Retina (tissue), 1 donor: Measurements from ENCODE around the gene HCFC1R1.
A peak's percentile ranks its signal among the peaks of the same experiment; 100 is the strongest.

ENCODE experiments used
- DNase-seq: peaks from one replicate; pipeline ENCODE4 v3.0.0-alpha.2; 2016

The HCFC1R1 gene

DNA sequence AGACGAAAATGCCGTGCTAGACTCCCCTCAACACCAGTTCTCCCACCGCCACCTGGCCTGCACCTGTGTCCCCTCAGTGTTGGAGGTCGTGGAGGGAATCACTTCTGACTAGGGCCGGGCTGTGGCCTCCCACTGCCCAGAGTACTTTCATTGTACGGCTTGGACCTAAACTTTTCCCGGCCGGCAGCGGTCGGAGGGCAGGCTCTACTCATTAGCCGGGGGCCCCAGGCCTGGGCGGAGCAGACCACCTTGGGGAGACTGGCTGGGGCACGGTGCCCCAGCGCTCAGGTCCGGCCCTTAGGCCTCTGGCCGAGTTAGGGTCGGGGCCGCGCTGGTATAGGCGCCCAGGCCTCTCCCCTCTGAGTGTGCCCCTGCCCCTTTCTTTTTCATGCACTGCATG lies 6.4 kb downstream of the HCFC1R1 start:
- DNase-seq: no peak

DNA sequence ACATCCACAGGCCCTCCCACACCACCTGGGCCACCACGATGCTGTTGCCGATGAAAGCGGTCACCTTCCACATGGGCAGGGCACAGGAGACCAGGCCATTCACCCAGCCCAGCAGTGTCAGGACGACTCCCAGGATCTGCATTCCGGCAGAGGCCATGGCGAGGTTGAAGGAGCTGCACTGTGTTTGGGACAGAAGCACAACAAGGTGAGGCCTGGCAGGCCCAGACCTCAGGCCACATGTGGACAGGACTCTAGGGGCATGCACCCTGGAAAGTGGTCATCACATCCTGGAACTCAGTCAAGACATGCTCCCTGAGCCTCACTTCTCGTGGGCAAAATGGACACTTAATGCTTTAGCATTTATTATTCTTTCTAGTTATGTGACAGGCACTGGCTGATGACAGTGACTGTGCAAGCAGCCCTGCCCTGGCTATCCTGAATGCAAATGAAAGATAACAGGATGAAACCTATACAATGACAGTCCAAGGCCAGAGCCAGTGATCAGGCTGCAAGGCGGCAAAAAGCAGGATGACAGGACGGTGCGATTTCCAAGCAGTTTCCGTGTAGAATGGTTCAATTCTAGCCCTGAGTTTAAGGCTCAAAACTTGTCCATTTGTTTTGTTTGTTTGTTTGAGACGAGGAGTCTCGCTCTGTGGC lies 7.7 kb downstream of the HCFC1R1 start:
- no peak for DNase-seq

DNA sequence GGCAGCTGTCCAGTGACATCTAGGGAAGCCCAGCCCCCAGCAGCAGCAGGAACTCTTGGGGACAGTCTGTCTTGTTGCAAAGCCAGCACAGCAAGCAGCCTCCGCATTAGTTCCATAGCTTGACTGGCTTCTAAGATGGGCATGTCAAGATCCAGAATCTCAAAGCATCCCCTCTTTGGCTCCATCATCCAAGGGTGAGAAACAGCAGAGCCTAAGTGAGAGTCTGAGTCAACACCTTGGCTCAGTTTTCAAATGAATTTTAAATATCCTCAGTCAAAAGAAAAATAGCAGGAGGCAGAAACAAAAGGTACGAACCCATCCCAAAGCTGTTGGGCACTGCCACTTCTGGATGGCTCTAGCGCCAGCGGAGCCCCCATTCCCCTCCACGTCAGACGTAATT lies 8.8 kb downstream of the HCFC1R1 start:
- no peak for DNase-seq

DNA sequence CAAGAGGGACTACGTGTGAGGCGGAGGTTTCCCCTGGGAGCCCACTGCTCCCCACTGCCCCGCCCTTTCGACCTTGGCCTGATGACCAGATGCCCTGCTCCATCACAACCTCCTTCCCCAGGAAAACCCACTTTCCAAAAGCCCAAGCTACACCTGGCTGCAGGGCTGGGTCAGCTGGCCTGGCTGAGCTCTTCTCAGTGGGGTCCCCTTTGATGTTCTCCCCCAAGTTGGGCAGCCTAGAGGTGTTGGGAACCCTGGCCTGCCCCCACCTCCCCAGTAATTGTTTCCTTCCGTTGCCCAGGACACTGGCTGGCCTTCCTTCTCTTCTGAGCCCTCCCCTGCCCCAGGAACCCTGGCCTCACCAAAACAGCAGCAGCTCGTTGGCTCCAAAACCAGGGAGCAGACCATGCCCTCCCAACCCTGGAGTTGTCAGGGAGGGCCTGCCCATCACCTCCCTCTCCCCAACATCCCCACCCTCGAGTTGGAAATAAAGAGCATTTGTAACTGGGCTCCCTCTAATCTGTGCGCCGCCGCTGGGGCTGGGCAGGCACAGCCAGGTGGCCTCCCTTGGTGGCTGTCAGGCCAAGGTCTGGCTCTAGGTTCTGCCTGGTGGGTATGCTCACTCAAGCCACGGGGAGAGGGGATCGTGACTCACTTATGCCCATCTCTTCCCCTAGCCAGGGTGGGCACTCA lies 9.6 kb downstream of the HCFC1R1 start:
- DNase-seq: no peak

DNA sequence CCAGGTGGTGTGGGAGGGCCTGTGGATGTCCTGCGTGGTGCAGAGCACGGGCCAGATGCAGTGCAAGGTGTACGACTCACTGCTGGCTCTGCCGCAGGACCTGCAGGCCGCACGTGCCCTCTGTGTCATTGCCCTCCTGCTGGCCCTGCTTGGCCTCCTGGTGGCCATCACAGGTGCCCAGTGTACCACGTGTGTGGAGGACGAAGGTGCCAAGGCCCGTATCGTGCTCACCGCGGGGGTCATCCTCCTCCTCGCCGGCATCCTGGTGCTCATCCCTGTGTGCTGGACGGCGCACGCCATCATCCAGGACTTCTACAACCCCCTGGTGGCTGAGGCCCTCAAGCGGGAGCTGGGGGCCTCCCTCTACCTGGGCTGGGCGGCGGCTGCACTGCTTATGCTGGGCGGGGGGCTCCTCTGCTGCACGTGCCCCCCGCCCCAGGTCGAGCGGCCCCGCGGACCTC lies 10.2 kb downstream of the HCFC1R1 start:
- no peak for DNase-seq

DNA sequence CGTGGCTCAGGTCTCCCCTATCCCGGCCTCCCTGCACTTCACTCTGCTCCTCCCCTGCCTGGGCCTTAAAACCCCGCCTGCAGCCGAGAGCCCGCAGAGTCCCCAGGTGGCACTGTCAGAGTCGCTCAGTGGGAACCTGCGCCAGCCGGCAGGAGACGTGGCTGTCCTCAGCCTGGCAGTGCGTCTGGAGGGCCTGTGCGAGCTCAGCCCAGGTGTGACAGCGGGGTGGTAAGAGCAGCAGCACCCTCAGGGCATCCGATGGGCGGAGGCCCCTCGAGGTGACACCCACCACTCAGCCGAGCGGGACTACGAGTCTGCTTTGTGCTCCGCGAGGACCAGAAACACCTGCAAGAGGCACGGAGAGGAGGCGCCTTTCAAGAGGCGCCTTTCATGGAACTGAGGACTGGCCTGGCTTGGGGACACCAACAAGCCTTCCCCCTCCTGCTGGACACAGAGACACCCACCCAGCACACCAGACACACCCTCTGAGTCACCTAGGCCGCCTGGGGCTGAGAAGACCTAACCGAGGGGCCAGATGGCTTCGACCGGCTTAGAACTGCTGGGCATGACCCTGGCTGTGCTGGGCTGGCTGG lies 10.8 kb downstream of the HCFC1R1 start, which contains the start of gene CLDN9:
CLDN9 (plus strand) TSS at position 96 of the 593 bp plus-strand sequence; CDS start at position 536, 440 bp downstream.
- DNase-seq: no peak

DNA sequence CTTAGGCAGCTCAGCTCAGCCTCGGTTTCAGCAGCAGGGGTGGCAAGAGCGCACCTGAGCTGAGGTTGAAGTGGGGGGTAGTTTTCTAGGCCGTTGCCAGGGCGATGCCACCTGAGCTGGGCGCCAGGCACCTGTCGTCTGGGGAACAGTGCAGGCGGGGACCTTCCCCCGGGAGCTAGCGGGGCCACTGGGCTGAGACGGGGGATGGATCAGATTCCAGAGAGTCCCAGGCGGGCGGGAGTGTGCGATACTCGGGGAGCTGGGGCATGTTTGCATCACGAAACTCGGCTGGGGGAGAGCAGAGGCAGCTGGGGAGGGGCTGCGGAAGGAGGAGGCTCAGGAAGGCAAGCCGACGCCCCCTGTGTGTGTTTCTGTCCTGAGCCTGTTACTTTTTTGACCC lies 11.5 kb downstream of the HCFC1R1 start:
- DNase-seq: no peak

DNA sequence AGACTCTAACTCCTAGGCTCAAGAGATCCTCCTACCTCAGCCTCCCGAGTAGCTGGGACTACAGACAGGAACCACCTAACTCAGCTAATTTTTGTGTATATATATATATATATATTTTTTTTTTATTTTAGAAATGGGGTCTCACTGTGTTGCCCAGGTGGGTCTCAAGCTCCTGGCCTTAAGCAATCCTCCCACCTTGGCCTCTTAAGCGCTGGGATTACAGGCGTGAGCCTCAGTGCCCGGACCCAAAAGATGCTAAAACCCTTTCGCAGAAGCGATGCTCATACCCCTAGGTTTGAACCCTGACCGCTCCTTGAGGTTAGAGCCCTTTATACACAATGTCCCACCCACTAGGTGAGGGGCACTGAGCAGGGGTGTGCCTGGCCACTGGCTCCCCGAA lies 13.2 kb downstream of the HCFC1R1 start:
- no peak for DNase-seq

DNA sequence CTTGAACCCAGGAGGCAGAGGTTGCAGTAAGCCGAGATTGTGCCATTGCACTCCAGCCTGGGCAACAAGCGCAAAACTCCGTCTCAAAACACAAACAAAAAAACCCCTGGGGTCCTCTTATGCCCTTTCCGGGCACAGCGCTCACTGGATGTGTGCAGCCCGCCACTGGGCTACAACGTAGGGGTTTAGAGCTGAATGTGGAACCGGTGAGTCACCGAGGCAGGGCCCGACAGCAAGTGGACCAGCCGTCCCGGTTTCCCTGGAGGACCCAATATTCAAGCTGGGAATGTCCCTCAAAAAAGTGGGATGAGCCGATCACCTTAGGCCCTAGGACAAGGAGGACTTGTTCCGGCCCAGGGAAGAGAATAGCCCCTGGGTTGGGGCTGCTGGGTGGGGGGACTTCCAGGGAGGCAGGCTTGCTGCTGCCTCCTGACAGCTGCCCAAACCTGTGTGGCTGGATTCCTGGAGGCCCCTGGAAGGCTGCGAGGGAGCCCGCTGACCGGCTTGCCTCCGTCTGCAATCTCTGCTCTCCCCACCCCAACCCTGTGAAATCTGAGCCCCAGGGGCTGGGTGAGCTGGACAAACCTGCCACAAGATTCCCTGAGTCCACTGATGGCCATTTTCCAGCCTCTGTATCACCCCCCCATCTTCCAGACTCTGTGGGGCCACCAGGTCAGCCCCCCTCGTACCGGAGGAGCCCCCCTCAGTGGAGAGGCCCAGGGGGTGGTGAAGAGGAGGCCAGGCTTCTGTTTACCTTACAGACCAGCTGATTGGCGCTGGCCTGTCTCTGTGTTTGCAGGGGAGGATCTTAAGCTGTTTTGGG lies 14.0 kb downstream of the HCFC1R1 start:
- peak; percentile 15 for DNase-seq

DNA sequence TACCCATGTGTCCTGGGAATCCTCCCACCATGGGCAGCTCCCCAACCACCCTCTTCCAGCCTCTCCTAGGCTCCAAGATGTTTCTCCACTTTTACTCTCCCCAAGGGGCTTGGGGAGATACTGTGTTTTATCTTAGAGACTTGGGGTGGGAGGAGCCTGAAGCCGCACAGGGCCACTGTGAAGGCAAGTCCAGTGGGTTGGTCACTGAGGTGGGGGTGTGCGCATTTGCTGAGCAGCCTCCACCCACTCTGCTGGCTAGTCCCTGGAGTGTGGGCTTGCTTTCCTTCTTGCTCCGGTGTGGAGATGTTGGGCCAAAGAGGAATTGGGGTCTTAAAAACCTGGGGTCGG lies 15.1 kb downstream of the HCFC1R1 start:
- DNase-seq: no peak

DNA sequence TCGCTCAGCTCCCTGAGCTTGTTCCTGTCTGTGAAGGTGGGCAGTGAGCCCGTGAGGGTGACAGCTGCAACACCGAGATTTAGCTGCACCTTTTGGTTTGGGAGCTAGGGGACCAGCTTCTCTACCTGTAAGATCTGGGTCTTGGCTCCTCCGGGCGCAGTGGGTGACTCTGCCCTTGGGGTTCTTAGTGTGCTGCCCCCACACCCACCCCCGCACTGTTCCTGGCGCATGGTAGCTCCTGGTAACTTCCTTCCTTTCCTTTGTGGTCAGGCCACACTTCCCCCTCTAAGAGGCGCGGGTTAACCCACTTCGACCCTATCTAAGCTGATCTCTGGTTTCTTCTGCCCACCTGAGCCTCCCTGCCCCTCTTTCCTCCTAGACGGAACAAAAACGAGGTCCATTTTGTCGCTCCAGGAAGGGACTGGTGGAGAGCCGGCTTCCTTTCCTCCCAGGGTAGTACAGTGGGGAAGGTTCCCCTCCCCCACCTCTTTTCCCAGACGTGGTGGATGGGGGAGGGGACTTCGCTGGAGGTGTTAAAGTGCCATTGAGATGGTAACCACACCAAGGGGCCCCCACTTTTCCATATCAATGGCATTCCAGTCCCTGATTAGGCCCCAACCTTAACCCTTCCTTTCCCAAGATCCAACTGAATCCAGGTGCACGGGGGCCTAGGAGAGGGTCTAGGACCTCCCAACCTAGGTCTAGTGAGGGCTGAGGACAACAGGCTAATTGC lies 15.6 kb downstream of the HCFC1R1 start:
- no peak for DNase-seq

DNA sequence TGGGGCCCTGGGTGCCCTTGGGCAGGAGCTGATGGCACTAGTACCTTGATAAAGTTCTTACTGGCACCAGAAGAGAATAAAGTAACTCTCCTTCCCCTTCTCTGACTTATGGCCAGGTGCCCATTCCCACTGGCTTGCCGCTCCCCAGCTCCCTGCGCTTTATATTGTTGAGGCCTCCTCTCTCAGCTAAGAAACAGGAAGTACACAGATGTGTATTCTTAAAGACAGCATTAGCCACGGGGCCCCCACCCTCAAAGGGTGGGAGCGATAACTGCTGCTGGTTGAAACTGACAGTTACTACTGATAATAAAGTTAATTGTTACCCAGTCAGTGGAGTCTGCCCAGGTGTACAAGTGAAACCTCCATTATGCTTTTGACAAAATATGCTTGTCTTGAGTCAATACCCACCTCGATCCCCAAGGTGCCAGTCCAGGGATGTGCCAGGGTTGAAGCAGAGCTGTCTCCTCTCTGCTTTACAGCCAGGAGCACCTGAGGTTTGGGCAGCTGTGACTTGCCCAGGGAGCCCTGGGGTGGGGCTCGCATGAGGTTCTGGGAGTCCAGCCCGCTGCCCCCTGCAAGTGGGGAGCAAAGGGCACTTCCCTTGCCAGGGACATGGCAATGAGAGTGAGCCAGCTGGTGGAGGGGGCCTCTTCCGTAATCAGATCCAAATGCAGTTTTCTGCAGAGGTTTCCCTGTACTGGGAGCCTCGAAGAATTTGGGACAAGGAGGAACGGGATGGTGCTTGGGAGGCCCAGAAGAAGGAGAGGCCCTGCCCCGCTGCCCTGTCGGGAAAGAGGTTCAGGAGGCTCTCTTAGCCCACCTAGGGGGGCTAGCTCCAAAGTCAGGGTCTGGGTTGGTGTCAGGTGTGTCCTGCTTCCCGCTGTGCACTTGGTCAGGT lies 16.4 kb downstream of the HCFC1R1 start:
- DNase-seq: no peak

DNA sequence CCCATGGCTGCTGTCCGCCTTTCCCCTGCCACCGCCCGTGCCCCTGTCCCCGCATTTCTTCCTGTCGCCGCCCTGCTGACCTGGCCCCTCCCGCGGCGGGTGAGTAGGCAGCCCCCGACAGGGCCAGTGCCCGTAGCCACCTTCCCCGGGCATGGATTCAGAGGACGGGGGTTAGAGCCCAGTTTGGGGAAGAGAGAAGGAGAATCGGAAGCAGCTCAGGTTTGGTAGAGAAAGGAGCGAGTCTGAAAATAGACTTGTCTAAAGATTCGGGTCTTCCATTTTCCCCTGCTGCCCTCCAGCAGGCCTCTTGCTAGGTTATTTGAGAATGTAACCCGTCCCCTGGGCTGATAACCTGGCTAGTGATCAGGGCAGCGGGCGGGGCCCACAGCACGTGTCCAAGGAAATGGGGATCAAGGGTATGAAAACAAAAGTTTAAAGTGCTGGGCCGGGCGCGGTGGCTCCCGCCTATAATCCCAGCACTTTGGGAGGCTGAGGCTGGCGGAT lies 18.9 kb downstream of the HCFC1R1 start:
- DNase-seq: no peak

DNA sequence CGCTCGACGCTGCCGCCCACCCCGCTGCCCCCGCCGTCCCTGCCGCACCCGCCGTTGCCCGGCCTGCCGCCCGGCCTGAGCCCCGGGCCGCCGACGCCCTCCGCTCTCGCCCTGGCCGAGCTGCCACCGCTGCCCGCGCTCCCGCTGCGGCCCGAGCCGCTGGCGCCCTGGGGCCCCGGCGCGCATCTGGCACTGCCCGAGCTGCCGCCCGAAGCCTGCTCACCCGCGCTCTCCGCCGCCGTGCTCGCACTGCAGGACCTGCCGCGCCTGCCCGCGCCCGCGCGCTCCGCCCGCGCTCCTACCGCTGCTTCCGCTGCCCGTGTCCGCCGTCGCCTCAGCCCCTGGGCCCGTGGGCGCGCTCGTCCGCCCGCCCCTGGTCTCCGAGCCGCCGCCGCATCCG lies 19.4 kb downstream of the HCFC1R1 start:
- no peak for DNase-seq

DNA sequence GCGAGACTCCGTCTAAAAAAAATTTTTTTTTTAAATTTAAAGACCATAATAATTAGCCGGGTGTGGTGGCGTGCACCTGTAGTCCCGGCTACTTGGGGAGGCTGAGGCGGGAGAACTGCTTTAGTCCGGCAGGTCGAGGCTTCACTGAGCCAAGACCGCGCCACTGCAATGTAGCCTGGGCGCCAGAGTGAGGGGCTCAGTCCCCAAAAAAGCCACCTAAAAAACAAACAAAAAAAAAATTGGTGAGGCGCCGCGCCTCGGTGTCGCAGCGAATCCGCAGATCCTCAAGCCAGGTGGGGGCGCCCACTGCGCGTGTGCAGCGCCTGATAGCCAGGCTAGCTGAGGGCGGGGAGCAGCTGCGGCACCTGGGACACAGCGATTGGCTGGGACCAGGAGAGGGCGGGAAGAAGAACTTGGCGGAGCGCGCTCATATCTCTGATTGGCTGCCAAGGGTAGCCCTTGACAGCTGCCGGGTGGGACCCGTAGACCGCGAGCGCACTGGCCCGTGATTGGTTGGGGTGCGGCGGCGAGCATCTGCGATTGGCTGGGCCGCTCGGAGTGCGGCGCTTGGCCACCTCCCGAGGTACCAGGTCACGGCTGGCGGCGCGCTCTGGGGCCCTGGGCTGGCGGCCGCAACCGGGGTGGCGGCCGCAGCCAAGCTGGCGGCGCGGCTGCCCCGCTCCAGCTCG lies 20.0 kb downstream of the HCFC1R1 start:
- DNase-seq: peak; percentile 97

DNA sequence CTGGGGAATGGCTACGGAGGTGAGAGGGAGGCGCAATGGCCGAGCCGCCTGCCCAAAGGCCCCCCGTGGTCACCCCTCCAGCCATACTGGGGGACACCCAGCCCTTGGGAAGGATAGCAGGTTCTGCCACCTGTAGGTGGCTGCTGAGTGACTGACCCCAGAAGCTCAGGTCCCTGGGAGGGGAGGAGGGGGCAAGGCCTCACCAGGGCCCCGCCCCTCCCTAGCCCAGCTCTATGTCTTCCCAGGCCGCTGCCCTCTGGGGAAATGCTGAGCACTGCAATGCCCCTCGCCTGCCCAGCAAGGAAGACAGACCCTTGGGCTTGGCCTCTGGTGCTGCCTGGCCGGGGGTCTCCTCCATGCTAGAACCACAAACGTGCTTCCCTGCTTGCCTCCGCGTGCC lies 22.4 kb downstream of the HCFC1R1 start:
- no peak for DNase-seq

DNA sequence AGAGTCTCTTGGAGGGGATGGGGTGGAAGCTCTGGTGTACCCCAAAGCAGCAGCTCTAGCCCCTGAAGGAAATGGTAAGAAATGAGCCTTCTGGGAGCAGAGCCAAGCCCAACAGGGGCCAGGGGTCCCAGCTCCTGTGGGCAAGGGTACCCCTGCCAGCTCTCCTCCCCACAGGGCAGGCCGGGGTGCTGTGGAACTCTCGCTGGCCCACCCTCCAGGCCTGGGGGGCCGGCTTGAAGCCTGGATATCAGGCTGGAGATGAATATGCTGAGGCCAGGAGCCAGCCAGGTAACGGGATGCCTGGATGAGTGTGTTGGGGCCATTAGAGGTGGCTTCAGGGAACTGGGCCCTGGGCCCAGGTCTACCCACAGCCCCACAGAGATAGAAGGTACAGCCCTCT lies 23.2 kb downstream of the HCFC1R1 start:
- no peak for DNase-seq

DNA sequence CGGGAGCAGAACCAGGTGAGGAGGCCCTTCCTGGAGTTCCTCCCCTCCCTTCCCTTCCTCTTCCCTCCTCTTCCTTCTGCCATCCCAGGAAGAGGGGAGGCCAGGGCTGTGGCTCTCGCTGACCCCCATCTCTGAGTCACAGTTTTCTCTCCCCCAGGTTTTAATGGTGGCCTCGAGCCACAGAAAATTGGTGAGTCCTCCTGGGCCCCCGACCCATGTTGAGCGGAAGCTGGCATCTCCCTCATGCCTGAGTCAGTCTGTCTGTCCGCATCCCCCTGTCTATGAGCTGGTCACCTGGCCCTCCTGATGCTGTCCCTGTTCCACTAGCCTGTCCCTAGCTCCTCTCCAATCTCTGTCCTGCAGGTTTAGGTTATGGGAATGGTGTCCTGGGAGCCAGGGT lies 23.8 kb downstream of the HCFC1R1 start:
- DNase-seq: no peak

DNA sequence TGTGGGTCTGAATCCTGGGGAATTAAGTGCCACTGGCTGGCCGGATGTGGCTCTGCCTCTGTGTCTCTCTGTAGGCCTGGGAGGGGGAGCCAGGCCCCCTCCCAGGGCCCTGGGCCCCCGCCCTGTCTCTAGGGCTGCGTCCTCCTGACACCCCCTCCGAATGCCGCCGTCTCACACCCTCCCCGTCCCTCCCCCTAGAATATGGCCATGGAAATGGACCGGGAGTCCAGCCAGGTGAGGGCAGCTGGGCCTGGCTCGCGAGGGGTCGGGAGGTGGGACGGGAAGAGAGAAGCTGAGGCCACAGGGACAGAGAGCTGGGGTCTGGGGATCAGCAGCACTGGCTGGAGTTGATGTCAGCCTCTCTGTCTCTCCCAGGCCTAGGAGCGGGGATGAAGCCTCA lies 27.4 kb downstream of the HCFC1R1 start:
- no peak for DNase-seq

DNA sequence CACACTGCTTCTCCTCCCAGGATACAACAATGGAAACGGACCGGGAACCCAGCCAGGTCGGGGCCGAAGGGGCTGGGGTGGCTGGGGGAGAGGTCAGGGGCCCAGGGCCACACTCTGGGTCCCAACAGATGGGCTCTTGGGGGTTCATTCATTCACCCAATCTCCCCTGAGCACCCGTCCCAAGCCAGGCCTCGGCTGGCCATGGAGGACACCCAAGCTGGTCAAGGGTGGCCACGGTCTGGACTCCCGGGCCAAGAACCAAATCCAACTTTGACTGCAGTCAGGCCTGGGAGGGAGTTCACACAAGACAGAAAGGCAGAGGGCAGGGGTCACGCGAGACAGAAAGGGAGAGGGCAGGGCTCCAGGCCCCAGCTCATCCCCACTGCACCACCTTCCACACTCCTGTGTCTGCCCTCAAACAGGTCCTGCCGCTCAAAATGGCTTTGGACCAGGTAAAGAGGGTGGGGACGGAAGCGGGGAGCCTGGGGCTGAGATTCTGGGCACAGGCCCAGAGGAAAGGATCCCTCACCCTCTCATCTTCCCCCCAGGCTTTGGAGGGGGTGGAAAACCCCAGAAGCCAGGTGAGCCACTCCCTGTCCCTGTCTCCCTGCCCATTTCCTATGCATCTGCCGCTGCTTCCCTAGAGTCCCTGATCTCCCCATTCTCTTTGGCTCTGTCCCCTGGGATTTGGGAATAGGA lies 31.2 kb downstream of the HCFC1R1 start:
- DNase-seq: no peak
